Measurements from ENCODE around the gene RAB7A. TPM values are rescaled to one million over a fixed set of nuclear protein-coding genes. Genes with fewer than 3 reads are reported as not detected.
"Not testable (repeated sequence)": the region's sequence is repeated elsewhere in the genome, so short reads cannot be mapped to it uniquely, and the experiment has no call there.

RAB7A gene
- total and polyA plus RNA-seq, 12 donors = 76.7 to 446 (median 133) TPM

DNA sequence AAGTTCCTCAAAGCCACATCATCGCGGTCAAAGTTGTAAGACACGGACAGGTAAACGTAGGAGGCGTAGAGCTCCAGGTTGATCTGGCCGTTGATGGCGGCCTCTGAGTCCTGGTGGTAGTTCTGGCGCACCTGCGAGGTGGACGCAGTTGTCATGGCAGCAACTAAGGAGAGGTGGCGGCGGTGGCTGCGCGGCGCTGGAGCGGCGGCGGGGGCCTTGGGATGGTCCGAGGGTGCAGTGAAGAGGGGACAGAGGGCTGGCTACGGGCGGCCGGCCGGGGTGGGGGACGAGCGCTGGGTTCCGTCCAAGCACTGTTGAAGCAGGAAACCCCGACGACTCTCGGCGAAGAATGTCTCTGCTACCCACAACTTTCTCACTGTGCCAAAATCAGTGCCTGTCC lies 38.9 kb downstream of the RAB7A start:
- DNase-seq = no peak
- Histone ChIP-seq H3K4me1 (replicated peaks in 1 of 2) (peaks cover 13 to 43% of the 10 kb centered on the region in 2 donors), H3K27ac (no peak overlapping the region), H3K27me3 (no peaks in the 10 kb centered on the region), H3K36me3 (replicated peaks in 1 of 2) (no peaks in the 10 kb centered on the region), H3K4me3 (no peak overlapping the region), H3K9me3 (replicated peaks in 1 of 3) (no peaks in the 10 kb centered on the region)
- TF ChIP-seq, protein P1, sequence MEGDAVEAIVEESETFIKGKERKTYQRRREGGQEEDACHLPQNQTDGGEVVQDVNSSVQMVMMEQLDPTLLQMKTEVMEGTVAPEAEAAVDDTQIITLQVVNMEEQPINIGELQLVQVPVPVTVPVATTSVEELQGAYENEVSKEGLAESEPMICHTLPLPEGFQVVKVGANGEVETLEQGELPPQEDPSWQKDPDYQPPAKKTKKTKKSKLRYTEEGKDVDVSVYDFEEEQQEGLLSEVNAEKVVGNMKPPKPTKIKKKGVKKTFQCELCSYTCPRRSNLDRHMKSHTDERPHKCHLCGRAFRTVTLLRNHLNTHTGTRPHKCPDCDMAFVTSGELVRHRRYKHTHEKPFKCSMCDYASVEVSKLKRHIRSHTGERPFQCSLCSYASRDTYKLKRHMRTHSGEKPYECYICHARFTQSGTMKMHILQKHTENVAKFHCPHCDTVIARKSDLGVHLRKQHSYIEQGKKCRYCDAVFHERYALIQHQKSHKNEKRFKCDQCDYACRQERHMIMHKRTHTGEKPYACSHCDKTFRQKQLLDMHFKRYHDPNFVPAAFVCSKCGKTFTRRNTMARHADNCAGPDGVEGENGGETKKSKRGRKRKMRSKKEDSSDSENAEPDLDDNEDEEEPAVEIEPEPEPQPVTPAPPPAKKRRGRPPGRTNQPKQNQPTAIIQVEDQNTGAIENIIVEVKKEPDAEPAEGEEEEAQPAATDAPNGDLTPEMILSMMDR (IDR thresholded peaks at IDR 0.05) = no peak
- no peak for TF ChIP-seq POLR2A (IDR thresholded peaks at IDR 0.05)
- intact Hi-C loops (cut with DNase I) = no loop called here
- 96 to 99% (median 96%) methylated on average over 24 to 30 of the region's 30 CpGs for WGBS, 4 donors

DNA sequence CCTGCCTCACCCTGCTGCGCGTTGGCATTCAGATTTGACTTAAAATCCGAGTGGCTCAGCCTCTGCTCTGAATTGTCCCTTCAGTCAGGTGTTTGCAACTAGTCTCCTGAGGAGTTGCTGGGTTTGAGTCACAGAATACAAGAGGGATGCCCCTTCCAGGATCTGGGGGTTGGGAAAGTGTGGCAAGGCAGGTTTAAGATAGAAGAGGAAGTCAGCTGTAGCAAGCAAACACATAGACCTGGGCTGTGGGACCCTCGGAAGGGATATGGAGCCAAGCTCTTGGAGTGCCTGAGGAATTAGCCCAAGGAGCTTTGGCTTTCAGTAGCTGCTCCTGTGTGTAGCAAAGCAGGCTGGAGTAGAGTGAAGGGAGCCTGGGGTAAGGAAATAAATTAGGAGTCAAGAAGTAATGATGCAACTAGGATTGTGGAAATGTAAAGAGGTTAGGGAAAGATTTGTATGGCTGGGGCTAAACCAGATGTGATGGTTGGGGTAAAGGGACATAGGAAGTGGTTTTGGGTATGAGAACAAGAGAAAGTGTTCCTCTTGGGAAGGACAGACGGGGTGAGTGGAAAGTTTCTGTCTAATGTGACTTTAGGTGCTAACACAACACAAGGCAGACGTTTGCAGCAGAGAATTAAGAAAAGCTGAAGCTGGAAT lies 41.2 kb downstream of the RAB7A start:
- intact Hi-C loops (cut with DNase I) = no loop called here
- 74 to 80% (median 77%) methylated on average over 6 of the region's 6 CpGs for WGBS, 4 donors

DNA sequence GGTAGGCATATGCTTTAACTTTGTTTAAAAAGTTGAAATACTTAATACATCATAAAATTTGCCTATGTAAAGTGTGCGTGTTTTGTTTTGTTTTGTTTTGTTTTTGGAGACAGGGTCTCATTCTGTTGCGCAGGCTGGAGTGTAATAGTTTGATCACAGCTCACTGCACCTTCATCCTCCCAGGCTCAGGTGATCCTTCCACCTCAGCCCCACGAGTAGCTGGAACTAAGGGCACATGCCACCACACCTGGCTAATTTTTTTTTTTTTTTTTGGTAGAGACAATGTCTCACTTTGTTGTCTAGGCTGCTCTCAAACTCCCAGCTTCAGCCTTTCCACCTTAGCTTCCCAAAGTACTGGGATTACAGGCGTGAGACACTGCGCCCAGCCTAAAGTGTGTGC lies 42.5 kb downstream of the RAB7A start:
- Histone ChIP-seq H3K9me3 (replicated peaks in 1 of 3) (no peaks in the 10 kb centered on the region), H3K27me3 (no peaks in the 10 kb centered on the region), H3K4me3 (no peak overlapping the region), H3K4me1 (replicated peaks in 1 of 2) (peaks cover 12 to 36% of the 10 kb centered on the region in 2 donors), H3K36me3 (replicated peaks in 1 of 2) (no peaks in the 10 kb centered on the region), H3K27ac (no peak overlapping the region)
- WGBS, 4 donors = 88 to 97% (median 89%) methylated on average over 5 of the region's 5 CpGs
- no peak for DNase-seq
- intact Hi-C loops (cut with DNase I) = no loop called here
- TF ChIP-seq, protein P1 (IDR thresholded peaks at IDR 0.05) = no peak
- TF ChIP-seq POLR2A (IDR thresholded peaks at IDR 0.05) = no peak

More for the DNA sequence above, 41.2 kb downstream of the RAB7A start:
- no peak for TF ChIP-seq POLR2A (IDR thresholded peaks at IDR 0.05)
- TF ChIP-seq, protein P1 (IDR thresholded peaks at IDR 0.05) = no peak
- H3K27me3 ChIP-seq = no peaks in the 10 kb centered on the region
- no peak overlapping the region for H3K4me3 ChIP-seq
- H3K36me3 ChIP-seq (replicated peaks in 1 of 2) = no peaks in the 10 kb centered on the region
- no peaks in the 10 kb centered on the region for H3K9me3 ChIP-seq (replicated peaks in 1 of 3)
- H3K27ac ChIP-seq = no peak overlapping the region
- peaks cover 12 to 36% of the 10 kb centered on the region in 2 donors for H3K4me1 ChIP-seq (replicated peaks in 1 of 2)
- DNase-seq = no peak

DNA sequence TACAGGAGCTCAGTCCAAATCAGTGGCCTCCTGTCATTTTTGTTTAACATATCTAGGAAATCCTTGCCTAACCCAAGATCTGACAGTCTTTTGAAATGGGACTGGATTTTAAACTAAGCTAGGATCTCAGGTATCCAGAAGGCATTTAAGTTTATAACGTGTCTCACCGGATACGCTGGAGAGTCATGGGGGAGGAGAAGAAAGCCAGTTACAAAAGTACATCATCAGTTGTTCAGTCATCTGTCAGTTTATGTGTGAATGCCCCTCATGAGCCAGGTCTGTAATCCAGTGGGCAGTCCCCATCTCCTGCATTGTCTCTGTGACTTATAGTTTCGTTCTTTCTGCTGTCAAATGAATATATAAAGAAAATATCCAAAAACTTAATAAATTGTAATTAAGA lies 44.4 kb downstream of the RAB7A start:
- DNase-seq = no peak
- no peaks in the 10 kb centered on the region for H3K27me3 ChIP-seq
- H3K36me3 ChIP-seq (replicated peaks in 1 of 2) = no peaks in the 10 kb centered on the region
- H3K4me1 ChIP-seq (replicated peaks in 1 of 2) = peaks cover 12 to 36% of the 10 kb centered on the region in 2 donors
- 93 to 97% (median 95%) methylated on average over 3 to 4 of the region's 4 CpGs for WGBS, 4 donors
- H3K27ac ChIP-seq = no peak overlapping the region
- no peak overlapping the region for H3K4me3 ChIP-seq
- H3K9me3 ChIP-seq (replicated peaks in 1 of 3) = no peaks in the 10 kb centered on the region
- TF ChIP-seq, protein P1 (IDR thresholded peaks at IDR 0.05) = no peak
- no peak for TF ChIP-seq POLR2A (IDR thresholded peaks at IDR 0.05)
- intact Hi-C loops (cut with DNase I) = no loop called here

DNA sequence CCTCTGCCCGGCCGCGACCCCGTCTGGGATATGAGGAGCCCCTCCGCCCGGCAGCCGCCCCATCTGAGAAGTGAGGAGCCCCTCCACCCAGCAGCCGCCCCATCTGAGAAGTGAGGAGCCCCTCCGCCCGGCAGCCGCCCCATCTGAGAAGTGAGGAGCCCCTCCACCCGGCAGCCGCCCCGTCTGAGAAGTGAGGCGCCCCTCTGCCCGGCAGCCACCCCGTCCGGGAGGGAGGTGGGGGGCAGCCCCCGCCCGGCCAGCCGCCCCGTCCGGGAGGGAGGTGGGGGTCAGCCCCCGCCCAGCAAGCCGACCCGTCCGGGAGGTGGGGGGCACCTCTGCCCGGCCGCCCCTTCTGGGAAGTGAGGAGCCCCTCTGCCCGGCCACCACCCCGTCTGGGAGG lies 47.2 kb downstream of the RAB7A start:
- H3K27me3 ChIP-seq; intact Hi-C loops (cut with DNase I); H3K27ac ChIP-seq; H3K9me3 ChIP-seq (replicated peaks in 1 of 3); H3K36me3 ChIP-seq (replicated peaks in 1 of 2); H3K4me3 ChIP-seq; DNase-seq: not testable (repeated sequence)
- 96 to 99% (median 97%) methylated on average over 10 to 31 of the region's 31 CpGs for WGBS, 4 donors
- peaks cover 12 to 26% of the 10 kb centered on the region in 2 donors for H3K4me1 ChIP-seq (replicated peaks in 1 of 2)

DNA sequence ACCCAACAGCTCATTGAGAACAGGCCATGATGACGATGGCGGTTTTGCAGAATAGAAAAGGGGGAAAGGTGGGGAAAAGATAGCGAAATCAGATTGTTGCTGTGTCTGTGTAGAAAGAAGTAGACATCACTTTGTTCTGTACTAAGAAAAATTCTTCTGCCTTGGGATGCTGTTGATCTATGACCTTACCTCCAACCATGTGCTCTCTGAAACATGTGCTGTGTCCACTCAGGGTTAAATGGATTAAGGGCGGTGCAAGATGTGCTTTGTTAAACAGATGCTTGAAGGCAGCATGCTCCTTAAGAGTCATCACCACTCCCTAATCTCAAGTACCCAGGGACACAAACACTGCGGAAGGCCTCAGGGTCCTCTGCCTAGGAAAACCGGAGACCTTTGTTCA lies 47.6 kb downstream of the RAB7A start:
- H3K36me3 ChIP-seq (replicated peaks in 1 of 2); H3K27me3 ChIP-seq; H3K4me3 ChIP-seq; H3K9me3 ChIP-seq (replicated peaks in 1 of 3); intact Hi-C loops (cut with DNase I); DNase-seq; H3K27ac ChIP-seq: not testable (repeated sequence)
- WGBS, 4 donors = 84 to 97% (median 90%) methylated on average over 4 to 6 of the region's 6 CpGs
- H3K4me1 ChIP-seq (replicated peaks in 1 of 2) = peaks cover 12 to 23% of the 10 kb centered on the region in 2 donors
